ENCODE measurements around the gene MAZ. TPM values are rescaled to one million over a fixed set of nuclear protein-coding genes. Genes with fewer than 3 reads are reported as not detected.

Gene MAZ
- total RNA-seq, 4 donors from 2014 or later = 62.1 to 101 (median 84.8) TPM

DNA sequence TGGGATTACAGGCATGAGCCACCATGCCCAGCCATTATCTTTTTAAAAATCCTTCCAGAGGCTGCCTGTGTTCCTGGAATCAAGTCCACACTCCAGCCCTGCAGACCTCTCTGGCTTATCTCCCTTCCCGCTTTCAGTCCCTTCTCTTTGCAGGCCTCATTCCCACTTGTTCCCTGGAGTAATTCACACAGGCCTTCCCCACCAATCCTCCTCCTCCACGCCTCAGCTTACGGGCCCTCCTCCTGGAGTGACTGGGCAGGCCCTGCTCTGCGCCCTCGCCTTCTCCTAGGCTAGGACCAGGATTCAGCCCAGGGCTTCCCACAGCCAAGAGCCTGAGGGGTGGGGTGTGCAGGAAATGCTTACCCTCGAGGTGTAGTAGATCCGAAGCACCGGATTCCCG, 53.9 kb downstream of the MAZ start:
- no peak for DNase-seq (ENCODE audit: low spot score in 2 of 2)
- intact Hi-C loops (cut with DNase I; ENCODE audit: low total_unique reads) = no loop called here
- TF ChIP-seq, protein P1, sequence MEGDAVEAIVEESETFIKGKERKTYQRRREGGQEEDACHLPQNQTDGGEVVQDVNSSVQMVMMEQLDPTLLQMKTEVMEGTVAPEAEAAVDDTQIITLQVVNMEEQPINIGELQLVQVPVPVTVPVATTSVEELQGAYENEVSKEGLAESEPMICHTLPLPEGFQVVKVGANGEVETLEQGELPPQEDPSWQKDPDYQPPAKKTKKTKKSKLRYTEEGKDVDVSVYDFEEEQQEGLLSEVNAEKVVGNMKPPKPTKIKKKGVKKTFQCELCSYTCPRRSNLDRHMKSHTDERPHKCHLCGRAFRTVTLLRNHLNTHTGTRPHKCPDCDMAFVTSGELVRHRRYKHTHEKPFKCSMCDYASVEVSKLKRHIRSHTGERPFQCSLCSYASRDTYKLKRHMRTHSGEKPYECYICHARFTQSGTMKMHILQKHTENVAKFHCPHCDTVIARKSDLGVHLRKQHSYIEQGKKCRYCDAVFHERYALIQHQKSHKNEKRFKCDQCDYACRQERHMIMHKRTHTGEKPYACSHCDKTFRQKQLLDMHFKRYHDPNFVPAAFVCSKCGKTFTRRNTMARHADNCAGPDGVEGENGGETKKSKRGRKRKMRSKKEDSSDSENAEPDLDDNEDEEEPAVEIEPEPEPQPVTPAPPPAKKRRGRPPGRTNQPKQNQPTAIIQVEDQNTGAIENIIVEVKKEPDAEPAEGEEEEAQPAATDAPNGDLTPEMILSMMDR (IDR thresholded peaks at IDR 0.05) = no peak
- no peak for TF ChIP-seq POLR2A (IDR thresholded peaks at IDR 0.05)
- 91 to 92% methylated on average over 9 of the region's 9 CpGs for WGBS, 2 donors
- H3K4me3 ChIP-seq (ENCODE audit: low read depth, poor library complexity, severe bottlenecking) = no peak overlapping the region

Other genes starting within 250 kb of the MAZ start
- 1 to 10 TPM; 4.0 to 5.7 (median 4.7) TPM for gene SPN, start 143.3 kb upstream of the MAZ start, total RNA-seq
- 1 to 10 TPM; 1.9 to 3.6 (median 2.7) TPM for gene QPRT, start 127.3 kb upstream of the MAZ start, total RNA-seq
- 1 to 10 TPM in 1 of 4 donors, under 1 TPM in 1, not detected in 2; 0.27 to 1.1 TPM for gene C16orf54, start 60.5 kb upstream of the MAZ start, total RNA-seq
- not detected for gene ZG16, start 28.3 kb upstream of the MAZ start, total RNA-seq
- gene KIF22, start 15.8 kb upstream of the MAZ start, total RNA-seq = 10 to 100 TPM; 36.8 to 81.2 (median 44.9) TPM
- 1 to 10 TPM in 3 of 4 donors, not detected in 1; 1.1 to 3.6 (median 1.4) TPM for gene PRRT2, start 5.7 kb downstream of the MAZ start, total RNA-seq
- 10 to 100 TPM; 28.0 to 33.5 (median 32.1) TPM for gene PAGR1, start 9.6 kb downstream of the MAZ start, total RNA-seq
- 10 to 100 TPM; 58.2 to 94.1 (median 70.4) TPM for gene MVP, start 13.9 kb downstream of the MAZ start, total RNA-seq
- 100 to 1,000 TPM in 3 of 4 donors, 10 to 100 TPM in 1; 83.4 to 122 (median 108) TPM for gene CDIPT, start 56.7 kb downstream of the MAZ start, total RNA-seq
- gene SEZ6L2, start 93.0 kb downstream of the MAZ start, total RNA-seq = 100 to 1,000 TPM in 1 of 4 donors, 1 to 10 TPM in 3; 1.4 to 100 (median 3.1) TPM
- not detected for gene ASPHD1, start 94.0 kb downstream of the MAZ start, total RNA-seq
- 10 to 100 TPM; 19.7 to 34.4 (median 26.0) TPM for gene KCTD13, start 119.7 kb downstream of the MAZ start, total RNA-seq
- gene TMEM219, start 155.6 kb downstream of the MAZ start, total RNA-seq = 100 to 1,000 TPM; 118 to 143 (median 130) TPM
- gene TAOK2, start 167.3 kb downstream of the MAZ start, total RNA-seq = 10 to 100 TPM; 35.5 to 47.9 (median 38.1) TPM
- gene HIRIP3, start 189.1 kb downstream of the MAZ start, total RNA-seq = 10 to 100 TPM; 13.7 to 28.9 (median 21.5) TPM
- 100 to 1,000 TPM in 1 of 4 donors, 10 to 100 TPM in 3; 40.9 to 157 (median 61.8) TPM for gene INO80E, start 189.7 kb downstream of the MAZ start, total RNA-seq
- gene DOC2A, start 204.5 kb downstream of the MAZ start, total RNA-seq = 1 to 10 TPM in 1 of 4 donors, under 1 TPM in 2, not detected in 1; 0.21 to 2.6 (median 0.69) TPM
- not detected for gene C16orf92, start 216.7 kb downstream of the MAZ start, total RNA-seq
- not detected for gene TLCD3B, start 224.7 kb downstream of the MAZ start, total RNA-seq